GM21786 (cell line): ENCODE data around the gene MERTK.

Source experiments
- ATAC-seq: cut with Tn5 transposase; IDR thresholded peaks from one replicate; pipeline ENCODE4 v1.9.1; 2021; ENCODE audit not compliant: unreplicated experiment

The MERTK gene

GRCh38 chr2:112005406-112006075 is 107.1 kb downstream of the MERTK start:
- ATAC-seq: no peak

- ATAC-seq: no peak
Measured at GRCh38 chr2:112006076-112006410, 107.6 kb downstream of the MERTK start.

GRCh38 chr2:112007493-112007892 is 109.1 kb downstream of the MERTK start:
- ATAC-seq: no peak

- no peak for ATAC-seq
Measured at GRCh38 chr2:112008910-112009485, 110.6 kb downstream of the MERTK start.

GRCh38 chr2:112010751-112011150 is 112.3 kb downstream of the MERTK start:
- no peak for ATAC-seq

- no peak for ATAC-seq
Measured at GRCh38 chr2:112012556-112012955, 114.1 kb downstream of the MERTK start.

- ATAC-seq: no peak
Measured at GRCh38 chr2:112018846-112019245, 120.4 kb downstream of the MERTK start.

- no peak for ATAC-seq
Measured at GRCh38 chr2:112019569-112019982, 121.2 kb downstream of the MERTK start.

- no peak for ATAC-seq
Measured at GRCh38 chr2:112020561-112020960, 122.2 kb downstream of the MERTK start.

- ATAC-seq: no peak
Measured at GRCh38 chr2:112021290-112021689, 122.9 kb downstream of the MERTK start.

- no peak for ATAC-seq
Measured at GRCh38 chr2:112021781-112022231, 123.4 kb downstream of the MERTK start.

- no peak for ATAC-seq
Measured at GRCh38 chr2:112023707-112024106, 125.3 kb downstream of the MERTK start.

- no peak for ATAC-seq
Measured at GRCh38 chr2:112024231-112024630, 125.8 kb downstream of the MERTK start.

- ATAC-seq: no peak
Measured at GRCh38 chr2:112024896-112025491, 126.6 kb downstream of the MERTK start.

GRCh38 chr2:112026509-112026908 is 128.1 kb downstream of the MERTK start:
- ATAC-seq: no peak

GRCh38 chr2:112027767-112028166 is 129.4 kb downstream of the MERTK start:
- no peak for ATAC-seq

GRCh38 chr2:112029164-112029563 is 130.8 kb downstream of the MERTK start:
- ATAC-seq: no peak

- ATAC-seq: no peak
Measured at GRCh38 chr2:112031473-112032223, 133.2 kb downstream of the MERTK start.

- ATAC-seq: no peak
Measured at GRCh38 chr2:112032224-112032586, 133.8 kb downstream of the MERTK start.

GRCh38 chr2:112032689-112033465 is 134.5 kb downstream of the MERTK start:
- no peak for ATAC-seq

GRCh38 chr2:112033600-112033999 is 135.2 kb downstream of the MERTK start:
- no peak for ATAC-seq
